HepG2 (cell line): ENCODE results near the gene CYP2W1. TPM values are rescaled to one million over a fixed set of nuclear protein-coding genes. Genes with fewer than 3 reads are reported as not detected.
A peak's percentile ranks its signal among the peaks of the same experiment; 100 is the strongest.

Experiments used
- AKAP8 ChIP-seq: sonication (generic); formaldehyde crosslinking; IDR thresholded peaks from 2 replicates; pipeline ENCODE4 v1.5.1; 2020; ENCODE audit warnings: mild to moderate bottlenecking, missing genetic modification reagents
- ASH2L ChIP-seq: fragments of 300-600, 200-600 bp; sonication (generic); IDR thresholded peaks from 2 replicates; pipeline ENCODE4 v1.7.0; 2017; ENCODE audit warnings: low read depth, mild to moderate bottlenecking, moderate library complexity, mixed read lengths, low read length; ENCODE audit not compliant: insufficient read length
- ATF3 ChIP-seq: sonication (generic); formaldehyde crosslinking; IDR thresholded peaks from 2 replicates; pipeline ENCODE4 v1.4.0; 2020; ENCODE audit warnings: missing genetic modification reagents
- GATAD2A ChIP-seq: IDR thresholded peaks from 2 replicates; pipeline ENCODE4 v1.6.1; 2016
- HBP1 ChIP-seq: IDR thresholded peaks from 2 replicates; pipeline ENCODE4 v1.6.1; 2016; ENCODE audit warnings: low read depth, control low read depth
- HNF1B ChIP-seq: sonication (generic); formaldehyde crosslinking; IDR thresholded peaks from 2 replicates; pipeline ENCODE4 v1.5.1; 2020; ENCODE audit warnings: mild to moderate bottlenecking, moderate library complexity, missing genetic modification reagents
- HNRNPUL1 ChIP-seq: fragments of 200-400 bp; formaldehyde crosslinking; IDR thresholded peaks from 2 replicates; pipeline ENCODE4 v1.6.1; 2017; ENCODE audit warnings: low read depth, mild to moderate bottlenecking, low read length, moderate library complexity
- MXD4 ChIP-seq: IDR thresholded peaks from 2 replicates; pipeline ENCODE4 v1.6.1; 2016; ENCODE audit warnings: mild to moderate bottlenecking, missing biosample characterization, missing genetic modification reagents
- NCOR1 ChIP-seq: fragments of 200-600 bp; sonication (generic); IDR thresholded peaks from 2 replicates; pipeline ENCODE4 v1.7.0; 2017; ENCODE audit warnings: antibody characterized with exemption, low read length, borderline replicate concordance
- NFYB ChIP-seq: sonication (generic); formaldehyde crosslinking; IDR thresholded peaks from 2 replicates; pipeline ENCODE4 v1.4.0; 2020; ENCODE audit warnings: missing genetic modification reagents
- NR2F6 ChIP-seq, 2 experiments: IDR thresholded peaks; 2 replicates each; pipeline ENCODE4 v1.6.1; 2016; ENCODE audit warnings: antibody characterized with exemption in 1 of 2, mild to moderate bottlenecking in 1 of 2
- SALL2 ChIP-seq: sonication (generic); formaldehyde crosslinking; IDR thresholded peaks from 2 replicates; pipeline ENCODE4 v1.8.1; 2023; ENCODE audit warnings: mild to moderate bottlenecking, missing genetic modification reagents, inconsistent platforms
- SMC3 ChIP-seq: IDR thresholded peaks from 2 replicates; pipeline ENCODE4 v1.6.1; 2011; ENCODE audit warnings: low read length, improper control_type of control experiment
- TEAD3 ChIP-seq: optimal IDR thresholded peaks from 2 replicates; pipeline ENCODE3; 2016; ENCODE audit warnings: borderline replicate concordance
- TFDP1 ChIP-seq: IDR thresholded peaks from 2 replicates; pipeline ENCODE4 v1.6.1; 2016; ENCODE audit warnings: missing compliant biosample characterization, missing genetic modification reagents, borderline replicate concordance
- ZNF441 ChIP-seq: sonication (generic); formaldehyde crosslinking; IDR thresholded peaks from 2 replicates; pipeline ENCODE4 v1.7.0; 2021; ENCODE audit warnings: missing genetic modification reagents, borderline replicate concordance
- ZNF614 ChIP-seq: IDR thresholded peaks from 2 replicates; pipeline ENCODE4 v1.6.1; 2018; ENCODE audit warnings: missing biosample characterization, missing genetic modification reagents, inconsistent platforms, borderline replicate concordance
- ZNF710 ChIP-seq: sonication (generic); formaldehyde crosslinking; IDR thresholded peaks from 2 replicates; pipeline ENCODE4 v1.5.0; 2020; ENCODE audit warnings: mild to moderate bottlenecking, missing genetic modification reagents, borderline replicate concordance
- ZNF800 ChIP-seq: sonication (generic); formaldehyde crosslinking; IDR thresholded peaks from 2 replicates; pipeline ENCODE4 v1.4.0; 2020; ENCODE audit warnings: missing genetic modification reagents
- ZNF891 ChIP-seq: sonication (generic); formaldehyde crosslinking; IDR thresholded peaks from 2 replicates; pipeline ENCODE4 v1.5.0; 2020; ENCODE audit warnings: mild to moderate bottlenecking, missing genetic modification reagents
- polyA plus RNA-seq, 8 experiments: library from polyadenylated mRNA; depleted of rRNA in 3 of 8; stranded (reverse) in 7 of 8; unstranded in 1 of 8; fragments of >200 nt; fragmentation: Illumina TruSeq in 4 of 8; extraction: Trizol in 4 of 8; gene quantifications; 2 replicates each; pipeline versions ENCODE4 v1.2.1 to v1.2.3, GENCODE V29; 2011 to 2016; ENCODE audit warnings: low read depth in 4 of 8, missing spikeins in 1 of 8, mixed read lengths in 1 of 8; ENCODE audit not compliant: insufficient read depth in 1 of 8
- total RNA-seq, 5 experiments: library from RNA; depleted of rRNA; stranded (reverse); fragments of >200 nt; fragmentation: Illumina TruSeq; extraction: Trizol; gene quantifications; 2 replicates each; pipeline ENCODE4 v1.2.3, GENCODE V29; 2016; ENCODE audit warnings: low read depth in 1 of 5

Gene CYP2W1
- total and polyA plus RNA-seq, 2 of the 13 experiments (the other 11 are each of a cell fraction or from before 2014, with no cell fraction given): 19.5 to 31.7 TPM

- TF ChIP-seq ZNF710 (CRISPR knock-in tag): no peak; the same call in 1 of the 2 replicates
- TF ChIP-seq ZNF441: peak; percentile 76; the same call in 1 of the 2 replicates
- TF ChIP-seq SALL2 (CRISPR knock-in tag): no peak
- no peak for TF ChIP-seq ZNF891 (CRISPR knock-in tag)
- peak; percentile 72; the same call in 1 of the 2 replicates for TF ChIP-seq ATF3 (CRISPR knock-in tag)
- no peak for TF ChIP-seq HNRNPUL1
- 0 out of 2 replicates have a peak, but pooled peaks have one; percentile 23 for TF ChIP-seq ZNF800 (CRISPR knock-in tag)
- TF ChIP-seq GATAD2A (CRISPR knock-in tag): peak; percentile 72
- TF ChIP-seq AKAP8 (CRISPR knock-in tag): no peak
- TF ChIP-seq NCOR1: no peak
- 0 out of 2 replicates have a peak, but pooled peaks have one; percentile 20 for TF ChIP-seq NR2F6 (IDR thresholded peaks at IDR 0.05)
- no peak for TF ChIP-seq NR2F6 (CRISPR knock-in tag; IDR thresholded peaks at IDR 0.05)
- peak; percentile 27; the same call in 1 of the 2 replicates for TF ChIP-seq NFYB (CRISPR knock-in tag)
- 0 out of 2 replicates have a peak, but pooled peaks have one; percentile 30 for TF ChIP-seq ZNF614 (CRISPR knock-in tag)
- TF ChIP-seq HBP1 (CRISPR knock-in tag): peak; percentile 50; the same call in 1 of the 2 replicates
- TF ChIP-seq ASH2L: peak; percentile 48
- peak; percentile 67; the same call in 1 of the 2 replicates for TF ChIP-seq TFDP1 (CRISPR knock-in tag)
- TF ChIP-seq MXD4: peak; percentile 70; the same call in 1 of the 2 replicates
- peak; percentile 8 for TF ChIP-seq TEAD3
- no peak for TF ChIP-seq HNF1B
- no peak for TF ChIP-seq SMC3
Measured at GRCh38 chr7:1028775-1029636, 46.0 kb downstream of the CYP2W1 start (continued).
